Ecto neural progenitor cell (in vitro differentiated cells): ENCODE measurements around the gene SRSF8.
"Not testable (repeated sequence)": the region's sequence is repeated elsewhere in the genome, so short reads cannot be mapped to it uniquely, and the experiment has no call there.

Experiments used
- DNase-seq: peaks from one replicate; pipeline ENCODE4 v3.0.0-alpha.2; 2018; ENCODE audit warnings: low spot score

Gene SRSF8

GRCh38 chr11:95097209-95097608, 30.5 kb downstream of the SRSF8 start:
- DNase-seq: no peak

GRCh38 chr11:95098826-95099225, 32.1 kb downstream of the SRSF8 start:
- DNase-seq: no peak

- DNase-seq: no peak
These were observed 33.5 kb downstream of the SRSF8 start for GRCh38 chr11:95100191-95100648.

GRCh38 chr11:95100856-95101507, 34.3 kb downstream of the SRSF8 start:
- no peak for DNase-seq

GRCh38 chr11:95101935-95102334, 35.2 kb downstream of the SRSF8 start:
- no peak for DNase-seq

GRCh38 chr11:95102733-95103132, 36.0 kb downstream of the SRSF8 start:
- DNase-seq: no peak

- no peak for DNase-seq
These were observed 37.0 kb downstream of the SRSF8 start for GRCh38 chr11:95103701-95104100.

GRCh38 chr11:95104121-95104830, 37.6 kb downstream of the SRSF8 start:
- DNase-seq: no peak

- DNase-seq: no peak
These were observed 38.1 kb downstream of the SRSF8 start for GRCh38 chr11:95104856-95105255.

- DNase-seq: no peak
These were observed 41.5 kb downstream of the SRSF8 start for GRCh38 chr11:95108159-95108611.

- DNase-seq: no peak
These were observed 42.2 kb downstream of the SRSF8 start for GRCh38 chr11:95108671-95109551.

GRCh38 chr11:95111471-95111870, 44.8 kb downstream of the SRSF8 start:
- not testable (repeated sequence) for DNase-seq

GRCh38 chr11:95111923-95112540, 45.3 kb downstream of the SRSF8 start:
- no peak for DNase-seq

- DNase-seq: no peak
These were observed 48.9 kb downstream of the SRSF8 start for GRCh38 chr11:95115597-95115996.

GRCh38 chr11:95119361-95120060, 52.8 kb downstream of the SRSF8 start:
- DNase-seq: no peak
